NCI-H748 (cell line): ENCODE measurements around the gene SUN5.

Experiments used
- DNase-seq: peaks from one replicate; lab custom pipeline; 2025; ENCODE audit not compliant: unreplicated experiment; lab: John Stamatoyannopoulos, UW

Gene SUN5

GRCh38 chr20:33014336-33015113 lies 10.3 kb upstream of the SUN5 start:
- no peak for DNase-seq

GRCh38 chr20:33013701-33014326 lies 9.6 kb upstream of the SUN5 start:
- DNase-seq, result no peak

GRCh38 chr20:33012327-33013189 lies 8.3 kb upstream of the SUN5 start:
- no peak for DNase-seq

- DNase-seq, result no peak
Measured at GRCh38 chr20:33010674-33011449, 6.6 kb upstream of the SUN5 start.

- DNase-seq, result no peak
Measured at GRCh38 chr20:33010133-33010504, 5.9 kb upstream of the SUN5 start.

- peak; percentile 45 for DNase-seq
Measured at GRCh38 chr20:33009214-33010132, 5.2 kb upstream of the SUN5 start.

GRCh38 chr20:33008336-33009213 lies 4.3 kb upstream of the SUN5 start:
- no peak for DNase-seq

- no peak for DNase-seq
Measured at GRCh38 chr20:33007376-33008335, 3.4 kb upstream of the SUN5 start, which contains the start of gene BPIFB2. BPIFB2 (plus strand) TSS chr20:33007704; CDS start chr20:33008575, 871 bp downstream.

GRCh38 chr20:33006776-33007375 lies 2.6 kb upstream of the SUN5 start:
- no peak for DNase-seq

- no peak for DNase-seq
Measured at GRCh38 chr20:33005908-33006775, 1.9 kb upstream of the SUN5 start.

- peak; percentile 16 for DNase-seq
Measured at GRCh38 chr20:33005132-33005566, 916 bp upstream of the SUN5 start.

GRCh38 chr20:33002087-33002808 lies 2.0 kb downstream of the SUN5 start:
- no peak for DNase-seq

- DNase-seq, result no peak
Measured at GRCh38 chr20:33000802-33001466, 3.3 kb downstream of the SUN5 start.

- DNase-seq, result no peak
Measured at GRCh38 chr20:32999603-33000250, 4.5 kb downstream of the SUN5 start.

- no peak for DNase-seq
Measured at GRCh38 chr20:32997431-32997830, 6.8 kb downstream of the SUN5 start.
